Peyer's patch (tissue), 4 donors: ENCODE results near the gene ZBTB7A. TPM values are rescaled to one million over a fixed set of nuclear protein-coding genes. Genes with fewer than 3 reads are reported as not detected.
"Not testable (repeated sequence)": the region's sequence is repeated elsewhere in the genome, so short reads cannot be mapped to it uniquely, and the experiment has no call there.

Experiments
- DNase-seq, 3 donors: peaks; one replicate each; pipeline ENCODE4 v3.0.0-alpha.2; 2017 to 2019
- H3K27ac ChIP-seq, 4 donors: fragments of 200-600 bp; sonication (generic); one replicate each; pipeline ENCODE4 v1.5.1; 2016 to 2019
- H3K27me3 ChIP-seq, 2 donors: fragments of 200-600 bp; sonication (generic); one replicate each; pipeline ENCODE4 v1.5.1; 2019
- H3K36me3 ChIP-seq, 3 donors: fragments of 200-600 bp; sonication (generic); one replicate each; pipeline ENCODE4 v1.5.1; 2016 to 2019
- H3K4me1 ChIP-seq, 4 donors: fragments of 200-600 bp; sonication (generic); one replicate each; pipeline ENCODE4 v1.5.1; 2016 to 2019
- H3K4me3 ChIP-seq, 4 donors: fragments of 200-600 bp; sonication (generic); 1 replicate in 3 of 4; 2 replicates in 1 of 4; pipeline ENCODE4 v1.5.1; 2016 to 2019; ENCODE audit warnings: mild to moderate bottlenecking in 1 of 4
- H3K9me3 ChIP-seq, 4 donors: fragments of 200-600 bp; sonication (generic); one replicate each; pipeline ENCODE4 v1.5.1; 2016 to 2019; ENCODE audit warnings: mild to moderate bottlenecking in 1 of 4
- CTCF ChIP-seq, 6 experiments: fragments of 450-650 bp in 4 of 6; fragments of 200-600 bp in 2 of 6; sonication (generic) in 1 of 6; IDR thresholded peaks; one replicate each; pipeline ENCODE4 v1.5.1; 2017 to 2019; ENCODE audit warnings: antibody characterized with exemption in 6 of 6, mild to moderate bottlenecking in 3 of 6, moderate library complexity in 1 of 6
- POLR2A ChIP-seq, 2 donors: fragments of 450-650 bp; IDR thresholded peaks; one replicate each; pipeline ENCODE4 v1.5.1; 2017; ENCODE audit warnings: antibody characterized with exemption in 2 of 2, mild to moderate bottlenecking in 2 of 2, moderate library complexity in 2 of 2
- total RNA-seq, 4 donors: library from RNA; depleted of rRNA; stranded (reverse); fragments of >200 nt; gene quantifications; one replicate each; pipeline ENCODE4 v1.1.0, GENCODE V29; 2016

ZBTB7A gene
- total RNA-seq, 4 donors from 2014 or later: 74.3 to 149 (median 96.1) TPM

- H3K4me3 ChIP-seq: no peak overlapping the region
- peaks cover 0 to 53% (median 14%) of the 10 kb centered on the region in 4 donors for H3K4me1 ChIP-seq
- H3K9me3 ChIP-seq: no peaks in the 10 kb centered on the region
- peak in 1 of 3 donors; percentile 46 for DNase-seq
- TF ChIP-seq CTCF (IDR thresholded peaks at IDR 0.05) (no peak), POLR2A (IDR thresholded peaks at IDR 0.05) (no peak)
- H3K27me3 ChIP-seq: no peaks in the 10 kb centered on the region
- peaks cover 0 to 36% (median 0%) of the 10 kb centered on the region in 3 donors for H3K36me3 ChIP-seq
- H3K27ac ChIP-seq: peak overlapping the region in 1 of 4 donors; percentile 56
These were observed 54.4 kb downstream of the ZBTB7A start for GRCh38 chr19:4012092-4012974.

- H3K4me3 ChIP-seq, H3K9me3 ChIP-seq, H3K27me3 ChIP-seq, DNase-seq: not testable (repeated sequence)
- H3K4me1 ChIP-seq: peaks cover 0 to 57% (median 15%) of the 10 kb centered on the region in 4 donors
- H3K36me3 ChIP-seq: peaks cover 0 to 36% (median 0%) of the 10 kb centered on the region in 3 donors
- H3K27ac ChIP-seq: peak overlapping the region in 1 of 4 donors; percentile 42
These were observed 55.3 kb downstream of the ZBTB7A start for GRCh38 chr19:4011430-4011829.

- TF ChIP-seq POLR2A (IDR thresholded peaks at IDR 0.05): no peak
- no peak for TF ChIP-seq CTCF (IDR thresholded peaks at IDR 0.05)
- no peak for DNase-seq
- Histone ChIP-seq H3K4me3 (peak overlapping the region in 1 of 4 donors; percentile 4), H3K27ac (peak overlapping the region in 1 of 4 donors; percentile 42), H3K27me3 (no peaks in the 10 kb centered on the region), H3K36me3 (peaks cover 0 to 31% (median 0%) of the 10 kb centered on the region in 3 donors), H3K9me3 (no peaks in the 10 kb centered on the region), H3K4me1 (peaks cover 0 to 59% (median 16%) of the 10 kb centered on the region in 4 donors)
These were observed 55.9 kb downstream of the ZBTB7A start for GRCh38 chr19:4010808-4011110.

- Histone ChIP-seq H3K27me3 (no peaks in the 10 kb centered on the region), H3K36me3 (peaks cover 0 to 27% (median 0%) of the 10 kb centered on the region in 3 donors), H3K27ac (peak overlapping the region in 1 of 4 donors; percentile 42), H3K9me3 (no peaks in the 10 kb centered on the region), H3K4me3 (peak overlapping the region in 1 of 4 donors; percentile 4), H3K4me1 (peaks cover 0 to 55% (median 16%) of the 10 kb centered on the region in 4 donors)
- no peak for TF ChIP-seq POLR2A (IDR thresholded peaks at IDR 0.05)
- TF ChIP-seq CTCF (IDR thresholded peaks at IDR 0.05): no peak
- DNase-seq: peak in 1 of 3 donors; percentile 40
These were observed 56.5 kb downstream of the ZBTB7A start for GRCh38 chr19:4009990-4010807.

GRCh38 chr19:4007836-4008539 is 58.7 kb downstream of the ZBTB7A start:
- Histone ChIP-seq H3K4me1 (peaks cover 0 to 40% (median 16%) of the 10 kb centered on the region in 4 donors), H3K9me3 (no peaks in the 10 kb centered on the region)
- TF ChIP-seq POLR2A (IDR thresholded peaks at IDR 0.05) (no peak), CTCF (IDR thresholded peaks at IDR 0.05) (no peak)

More at GRCh38 chr19:4007836-4008539, 58.7 kb downstream of the ZBTB7A start:
- H3K27ac ChIP-seq: peak overlapping the region; percentile 72 to 97 (median 86)
- H3K27me3 ChIP-seq: no peaks in the 10 kb centered on the region
- H3K4me3 ChIP-seq: peak overlapping the region; percentile 95 to 100 (median 96)
- peak in 2 of 3 donors; percentile 43 to 57 for DNase-seq
- H3K36me3 ChIP-seq: peaks cover 0 to 6% (median 0%) of the 10 kb centered on the region in 3 donors
